Fibroblast of pulmonary artery (primary cell): ENCODE measurements around the gene GIMAP2.
"Not testable (repeated sequence)": the region's sequence is repeated elsewhere in the genome, so short reads cannot be mapped to it uniquely, and the experiment has no call there.

ENCODE experiments used
- DNase-seq: peaks from one replicate; pipeline ENCODE4 v3.0.0-alpha.2; 2010; ENCODE audit warnings: low read depth
- H3K4me3 ChIP-seq: replicated peaks from 2 replicates; pipeline ENCODE4 v1.5.1; 2011; ENCODE audit warnings: low read depth, mild to moderate bottlenecking, control low read depth, low read length, moderate library complexity
- TF ChIP-seq, protein P1 (sequence below): IDR thresholded peaks from 2 replicates; pipeline ENCODE4 v1.5.1; 2011; ENCODE audit warnings: mild to moderate bottlenecking, control low read depth, low read length, inconsistent platforms; ENCODE audit errors: missing control alignments

Gene GIMAP2

DNA sequence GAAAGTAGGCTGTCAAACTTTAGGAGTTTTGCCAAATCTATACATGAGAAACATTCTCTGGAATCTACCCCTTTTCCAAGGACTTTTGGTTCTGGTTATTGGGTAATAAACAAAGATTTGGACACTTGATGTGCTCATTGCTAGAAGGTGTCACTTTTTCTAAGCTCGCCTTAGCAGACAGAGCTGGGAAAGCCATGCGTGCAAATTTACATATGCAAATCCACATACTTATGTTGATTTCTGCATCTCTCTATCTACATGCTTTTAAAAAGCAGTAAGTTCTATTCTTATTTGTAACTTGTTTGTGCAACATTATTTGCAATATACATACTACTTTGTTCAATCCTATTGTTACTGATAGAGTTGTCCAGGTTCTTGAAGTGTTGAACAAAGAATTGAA is 30.8 kb upstream of the GIMAP2 start:
- no peak for DNase-seq
- TF ChIP-seq, protein P1, sequence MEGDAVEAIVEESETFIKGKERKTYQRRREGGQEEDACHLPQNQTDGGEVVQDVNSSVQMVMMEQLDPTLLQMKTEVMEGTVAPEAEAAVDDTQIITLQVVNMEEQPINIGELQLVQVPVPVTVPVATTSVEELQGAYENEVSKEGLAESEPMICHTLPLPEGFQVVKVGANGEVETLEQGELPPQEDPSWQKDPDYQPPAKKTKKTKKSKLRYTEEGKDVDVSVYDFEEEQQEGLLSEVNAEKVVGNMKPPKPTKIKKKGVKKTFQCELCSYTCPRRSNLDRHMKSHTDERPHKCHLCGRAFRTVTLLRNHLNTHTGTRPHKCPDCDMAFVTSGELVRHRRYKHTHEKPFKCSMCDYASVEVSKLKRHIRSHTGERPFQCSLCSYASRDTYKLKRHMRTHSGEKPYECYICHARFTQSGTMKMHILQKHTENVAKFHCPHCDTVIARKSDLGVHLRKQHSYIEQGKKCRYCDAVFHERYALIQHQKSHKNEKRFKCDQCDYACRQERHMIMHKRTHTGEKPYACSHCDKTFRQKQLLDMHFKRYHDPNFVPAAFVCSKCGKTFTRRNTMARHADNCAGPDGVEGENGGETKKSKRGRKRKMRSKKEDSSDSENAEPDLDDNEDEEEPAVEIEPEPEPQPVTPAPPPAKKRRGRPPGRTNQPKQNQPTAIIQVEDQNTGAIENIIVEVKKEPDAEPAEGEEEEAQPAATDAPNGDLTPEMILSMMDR: no peak

GRCh38 chr7:150656047-150656446 is 29.5 kb upstream of the GIMAP2 start:
- no peak overlapping the region for H3K4me3 ChIP-seq
- DNase-seq: no peak
- TF ChIP-seq, protein P1: no peak

More for the DNA sequence above, 30.8 kb upstream of the GIMAP2 start:
- no peak overlapping the region for H3K4me3 ChIP-seq

DNA sequence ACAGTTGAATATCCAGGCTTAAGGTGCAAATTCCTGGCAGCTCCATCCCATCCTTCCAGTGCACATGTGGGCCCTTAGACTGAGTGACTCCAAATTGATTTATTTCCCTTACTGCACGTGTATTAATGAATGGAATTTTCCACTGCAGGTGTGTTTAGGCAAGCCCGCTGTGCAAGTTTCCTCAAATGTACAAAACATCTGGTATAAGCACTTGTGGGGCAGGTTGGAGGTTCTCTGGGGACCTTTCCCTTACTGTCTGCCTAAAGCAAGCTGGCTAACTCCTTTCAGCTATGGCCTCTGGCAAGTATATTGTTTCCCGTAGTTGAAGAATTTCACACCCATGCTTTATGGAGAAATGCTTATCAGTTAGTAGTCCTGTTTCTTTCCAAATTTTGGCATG is 28.0 kb upstream of the GIMAP2 start:
- DNase-seq: no peak
- TF ChIP-seq, protein P1: no peak
- no peak overlapping the region for H3K4me3 ChIP-seq

GRCh38 chr7:150660939-150661613 is 24.4 kb upstream of the GIMAP2 start:
- TF ChIP-seq, protein P1: no peak
- no peak for DNase-seq
- H3K4me3 ChIP-seq: no peak overlapping the region

DNA sequence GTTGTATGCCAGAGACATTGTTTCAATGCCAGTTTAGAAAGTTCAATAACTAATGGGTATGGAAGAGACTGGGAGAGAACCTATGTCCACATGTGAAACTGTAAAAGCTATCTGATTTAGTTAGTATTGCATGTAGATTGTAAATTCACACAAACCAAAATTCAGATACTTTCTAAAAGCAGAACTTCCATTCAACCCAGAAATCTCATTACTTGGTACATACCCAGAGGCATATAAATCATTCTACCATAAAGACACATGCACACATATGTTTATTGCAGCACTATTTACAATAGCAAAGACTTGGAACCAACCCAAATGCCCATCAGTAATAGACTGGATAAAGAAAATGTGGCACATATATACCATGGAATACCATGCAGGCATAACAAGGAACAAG is 22.7 kb upstream of the GIMAP2 start:
- DNase-seq, H3K4me3 ChIP-seq: not testable (repeated sequence)

GRCh38 chr7:150663802-150664494 is 21.6 kb upstream of the GIMAP2 start:
- H3K4me3 ChIP-seq: no peak overlapping the region

GRCh38 chr7:150665089-150665748 is 20.3 kb upstream of the GIMAP2 start:
- TF ChIP-seq, protein P1: no peak
- H3K4me3 ChIP-seq: no peak overlapping the region
- DNase-seq: no peak

More at GRCh38 chr7:150663802-150664494, 21.6 kb upstream of the GIMAP2 start:
- TF ChIP-seq, protein P1: no peak
- DNase-seq: no peak
